IMR-90 (cell line): Measurements from ENCODE around the gene LSM14B. TPM values are rescaled to one million over a fixed set of nuclear protein-coding genes. Genes with fewer than 3 reads are reported as not detected.

ENCODE experiments used
- ATAC-seq: fragments of 200-7000 bp; cut with Tn5 transposase; 2 replicates; pipeline ENCODE4 v1.9.1; 2020; ENCODE audit warnings: low read depth, mild to moderate bottlenecking, moderate library complexity
- BruUV-seq: library from RNA; stranded (reverse); fragments of 400-500 nt; replicated peaks from 2 replicates; lab custom pipeline; 2021; lab: Mats Ljungman, UMichigan
- CTCF ChIA-PET: fragments of 300-600 bp; formaldehyde crosslinking; extraction: SDS; loops from one replicate; lab custom pipeline; 2021; ENCODE audit warnings: antibody characterized with exemption; lab: Yijun Ruan, JAX
- POLR2A ChIA-PET: fragments of 300-600 bp; sonication (Branson Sonifier 250); formaldehyde crosslinking; loops from one replicate; lab custom pipeline; 2022; ENCODE audit warnings: antibody characterized with exemption; ENCODE audit not compliant: unreplicated experiment; lab: Charles Lee
- DNase-seq: peaks from one replicate; pipeline ENCODE4 v3.0.0; 2013
- H2AFZ ChIP-seq: replicated peaks from 2 replicates; pipeline ENCODE3; 2013; ENCODE audit warnings: low read length, mild to moderate bottlenecking; ENCODE audit not compliant: poor library complexity
- H2AK5ac ChIP-seq: 2 replicates; pipeline ENCODE4 v1.6.1; 2013; ENCODE audit warnings: low read depth, low read length, inconsistent platforms
- H2AK9ac ChIP-seq: replicated peaks from 2 replicates; pipeline ENCODE3; 2013; ENCODE audit warnings: mild to moderate bottlenecking, low read depth, low read length, moderate library complexity; ENCODE audit not compliant: poor library complexity
- H2BK120ac ChIP-seq: 2 replicates; pipeline ENCODE4 v1.6.1; 2013; ENCODE audit warnings: low read depth, low read length, inconsistent platforms
- H2BK15ac ChIP-seq: 3 replicates; pipeline ENCODE4 v1.6.1; 2013; ENCODE audit warnings: low read depth, low read length, inconsistent platforms
- H2BK20ac ChIP-seq: 2 replicates; pipeline ENCODE4 v1.6.1; 2013; ENCODE audit warnings: low read depth, mild to moderate bottlenecking, inconsistent platforms, low read length, moderate library complexity
- H2BK5ac ChIP-seq: 2 replicates; pipeline ENCODE4 v1.6.1; 2013; ENCODE audit warnings: mild to moderate bottlenecking, low read depth, low read length, inconsistent platforms; ENCODE audit not compliant: poor library complexity, severe bottlenecking
- H3K14ac ChIP-seq: replicated peaks from 2 replicates; pipeline ENCODE4 v1.6.1; 2013; ENCODE audit warnings: low read depth, low read length, inconsistent platforms
- H3K18ac ChIP-seq: 2 replicates; pipeline ENCODE4 v1.6.1; 2013; ENCODE audit warnings: low read depth, low read length, control low read depth
- H3K23ac ChIP-seq: 2 replicates; pipeline ENCODE4 v1.6.1; 2013; ENCODE audit warnings: low read depth, low read length, inconsistent platforms
- H3K27ac ChIP-seq: 2 replicates; pipeline ENCODE4 v1.5.1; 2013; ENCODE audit warnings: mild to moderate bottlenecking, control low read depth, low read length; ENCODE audit not compliant: insufficient read depth
- H3K27me3 ChIP-seq: 2 replicates; pipeline ENCODE4 v1.6.1; 2013; ENCODE audit warnings: low read length; ENCODE audit not compliant: control insufficient read depth, insufficient read depth
- H3K36me3 ChIP-seq: 2 replicates; pipeline ENCODE4 v1.6.1; 2013; ENCODE audit warnings: low read length, mixed read lengths; ENCODE audit not compliant: control insufficient read depth, insufficient read depth
- H3K4ac ChIP-seq: 2 replicates; pipeline ENCODE4 v1.6.1; 2013; ENCODE audit warnings: low read depth, low read length, inconsistent platforms
- H3K4me1 ChIP-seq: 2 replicates; pipeline ENCODE4 v1.6.1; 2013; ENCODE audit warnings: low read length, mixed read lengths; ENCODE audit not compliant: control insufficient read depth, insufficient read depth
- H3K4me2 ChIP-seq: 2 replicates; pipeline ENCODE4 v1.6.1; 2013; ENCODE audit warnings: low read depth, mild to moderate bottlenecking, control low read depth, low read length, moderate library complexity
- H3K4me3 ChIP-seq: 2 replicates; pipeline ENCODE4 v1.5.1; 2013; ENCODE audit warnings: low read depth, mild to moderate bottlenecking, control low read depth, low read length, moderate library complexity; ENCODE audit not compliant: insufficient read depth
- H3K56ac ChIP-seq: 2 replicates; pipeline ENCODE4 v1.6.1; 2013; ENCODE audit warnings: low read length, inconsistent platforms; ENCODE audit not compliant: insufficient read depth; ENCODE audit errors: extremely low read depth
- H3K79me1 ChIP-seq, 2 experiments: 2 replicates each; pipeline ENCODE4 v1.6.1; 2013; ENCODE audit warnings: low read length in 2 of 2, inconsistent platforms in 1 of 2, low read depth in 1 of 2
- H3K9ac ChIP-seq: 2 replicates; pipeline ENCODE4 v1.6.1; 2013; ENCODE audit warnings: low read depth, low read length, control low read depth
- H3K9me1 ChIP-seq: 2 replicates; pipeline ENCODE4 v1.6.1; 2013; ENCODE audit warnings: low read length, inconsistent platforms; ENCODE audit not compliant: insufficient read depth
- H3K9me3 ChIP-seq: 2 replicates; pipeline ENCODE4 v1.6.1; 2013; ENCODE audit warnings: low read length; ENCODE audit not compliant: control insufficient read depth, insufficient read depth
- H4K20me1 ChIP-seq: 2 replicates; pipeline ENCODE4 v1.6.1; 2013; ENCODE audit warnings: low read length, inconsistent platforms; ENCODE audit not compliant: insufficient read depth
- H4K5ac ChIP-seq: 2 replicates; pipeline ENCODE4 v1.6.1; 2013; ENCODE audit warnings: mild to moderate bottlenecking, low read depth, low read length, control low read depth
- H4K8ac ChIP-seq, 2 experiments: 2 replicates each; pipeline ENCODE4 v1.6.1; 2013; ENCODE audit warnings: low read depth in 2 of 2, low read length in 2 of 2, control low read depth in 1 of 2, inconsistent platforms in 1 of 2
- H4K91ac ChIP-seq: 2 replicates; pipeline ENCODE4 v1.6.1; 2013; ENCODE audit warnings: low read depth, low read length, inconsistent platforms; ENCODE audit not compliant: insufficient read depth
- BHLHE40 ChIP-seq: fragments of 150-350 bp; IDR thresholded peaks from 2 replicates; pipeline ENCODE4 v1.6.1; 2016; ENCODE audit warnings: mild to moderate bottlenecking, low read depth, low read length
- CEBPB ChIP-seq: IDR thresholded peaks from 2 replicates; pipeline ENCODE4 v1.6.1; 2012; ENCODE audit warnings: low read depth, low read length, improper control_type of control experiment
- CHD1 ChIP-seq: IDR thresholded peaks from 2 replicates; pipeline ENCODE4 v1.6.1; 2012; ENCODE audit warnings: low read depth, low read length, improper control_type of control experiment
- FOS ChIP-seq: fragments of 150-350 bp; IDR thresholded peaks from 2 replicates; pipeline ENCODE4 v1.6.1; 2016; ENCODE audit warnings: low read depth, low read length
- MAZ ChIP-seq: IDR thresholded peaks from 2 replicates; pipeline ENCODE4 v1.6.1; 2012; ENCODE audit warnings: low read depth, mild to moderate bottlenecking, low read length, improper control_type of control experiment, moderate library complexity, borderline replicate concordance
- MXI1 ChIP-seq: IDR thresholded peaks from 2 replicates; pipeline ENCODE4 v1.6.1; 2012; ENCODE audit warnings: low read depth, mild to moderate bottlenecking, low read length, moderate library complexity, borderline replicate concordance
- NFE2L2 ChIP-seq: fragments of 150-350 bp; IDR thresholded peaks from 2 replicates; pipeline ENCODE4 v1.6.1; 2016; ENCODE audit warnings: low read depth, mild to moderate bottlenecking, low read length
- RAD21 ChIP-seq: IDR thresholded peaks from 2 replicates; pipeline ENCODE4 v1.6.1; 2012; ENCODE audit warnings: low read length, improper control_type of control experiment
- RCOR1 ChIP-seq: IDR thresholded peaks from 2 replicates; pipeline ENCODE4 v1.6.1; 2012; ENCODE audit warnings: mild to moderate bottlenecking, low read length, improper control_type of control experiment; ENCODE audit not compliant: insufficient replicate concordance
- USF2 ChIP-seq: fragments of 150-350 bp; IDR thresholded peaks from 2 replicates; pipeline ENCODE4 v1.6.1; 2017; ENCODE audit warnings: mild to moderate bottlenecking, antibody characterized with exemption, low read length, low read depth
- WGBS, 2 experiments: methylation state at CpG; one replicate each; pipeline versions ENCODE4 v1.1.5 to v1.1.7; 2013; ENCODE audit warnings: missing lambda C conversion rate in 2 of 2; ENCODE audit not compliant: insufficient read length in 1 of 2; ENCODE audit errors: extremely low coverage in 2 of 2; 5-methylcytosine and 5-hydroxymethylcytosine counted together
- dilution Hi-C: fragments of 300-500 bp; cut with HindIII; formaldehyde crosslinking; loops from one replicate; pipeline ENCODE4 v1.14.3; 2018; ENCODE audit warnings: low sequenced_read_pairs; ENCODE audit not compliant: unreplicated experiment
- in situ Hi-C: fragments of 300-500 bp; cut with MboI; formaldehyde crosslinking; loops from 3 replicates; pipeline ENCODE4 v1.14.3; 2019; ENCODE audit warnings: low sequenced_read_pairs, inconsistent platforms, mixed read lengths
- intact Hi-C: fragments of 100-400 bp; cut with micrococcal nuclease; formaldehyde crosslinking; loops from 2 replicates; pipeline ENCODE4 v1.10.0; 2022
- polyA plus RNA-seq, 3 experiments: library from polyadenylated mRNA; depleted of rRNA; stranded (reverse); fragments of >200 nt; gene quantifications; 2 replicates each; pipeline ENCODE4 v1.2.3, GENCODE V29; 2012; ENCODE audit warnings: low replicate concordance in 1 of 3
- total RNA-seq: library from RNA; depleted of rRNA; stranded (reverse); fragments of >200 nt; gene quantifications from 2 replicates; pipeline ENCODE4 v1.2.3, GENCODE V29; 2012
- TF ChIP-seq, protein P1 (sequence below): conservative IDR thresholded peaks from 2 replicates; pipeline ENCODE4 v1.5.1; 2012; ENCODE audit warnings: mild to moderate bottlenecking, low read depth, low read length, improper control_type of control experiment

Gene LSM14B
- total and polyA plus RNA-seq, 2 of the 4 experiments (the other 2 are of a cell fraction), result 23.7 to 41.1 TPM

- intact Hi-C loops, result no loop called here
- Histone ChIP-seq H3K79me1 (peaks cover 2 to 6% of the 10 kb centered on the region in 2 experiments; a peak in 2 of 4 replicates), H2BK5ac (no peak overlapping the region), H2BK20ac (no peak overlapping the region), H3K9me3 (no peaks in the 10 kb centered on the region), H2BK120ac (no peak overlapping the region), H3K36me3 (peaks cover 36% of the 10 kb centered on the region), H4K91ac (no peak overlapping the region), H2AK5ac (no peak overlapping the region), H3K56ac (no peak overlapping the region), H4K5ac (no peak overlapping the region), H3K23ac (no peak overlapping the region), H3K27ac (no peak overlapping the region), H3K4me3 (no peak overlapping the region), H4K20me1 (no peaks in the 10 kb centered on the region), H2BK15ac (no peak overlapping the region), H4K8ac (no peak overlapping the region), H3K14ac (no peak overlapping the region), H2AK9ac (no peak overlapping the region), H2AFZ (no peak overlapping the region), H3K4me1 (no peaks in the 10 kb centered on the region; the same call in 1 of the 2 replicates), H3K4me2 (no peak overlapping the region), H3K27me3 (no peaks in the 10 kb centered on the region), H3K4ac (no peak overlapping the region), H3K9ac (no peak overlapping the region), H3K9me1 (0 out of 2 replicates have a peak, but pooled peaks cover 5% of the 10 kb centered on the region), H3K18ac (no peak overlapping the region)
- ATAC-seq (no peak), DNase-seq (no peak)
- BruUV-seq, result no TSS peak
- ChIA-PET POLR2A (no interaction called here), CTCF (no interaction called here)
- dilution Hi-C loops, result no loop called here
- 100% methylated on average over 4 of the region's 9 CpGs; no CpG with 5 or more reads in 1 of the 2 experiments for WGBS, 2 experiments
- in situ Hi-C loops, result no loop called here
- TF ChIP-seq MXI1 (no peak), BHLHE40 (no peak), RAD21 (no peak), CHD1 (no peak), CEBPB (no peak), RCOR1 (no peak), MAZ (no peak), NFE2L2 (no peak), FOS (no peak), USF2 (no peak)
- TF ChIP-seq, protein P1, sequence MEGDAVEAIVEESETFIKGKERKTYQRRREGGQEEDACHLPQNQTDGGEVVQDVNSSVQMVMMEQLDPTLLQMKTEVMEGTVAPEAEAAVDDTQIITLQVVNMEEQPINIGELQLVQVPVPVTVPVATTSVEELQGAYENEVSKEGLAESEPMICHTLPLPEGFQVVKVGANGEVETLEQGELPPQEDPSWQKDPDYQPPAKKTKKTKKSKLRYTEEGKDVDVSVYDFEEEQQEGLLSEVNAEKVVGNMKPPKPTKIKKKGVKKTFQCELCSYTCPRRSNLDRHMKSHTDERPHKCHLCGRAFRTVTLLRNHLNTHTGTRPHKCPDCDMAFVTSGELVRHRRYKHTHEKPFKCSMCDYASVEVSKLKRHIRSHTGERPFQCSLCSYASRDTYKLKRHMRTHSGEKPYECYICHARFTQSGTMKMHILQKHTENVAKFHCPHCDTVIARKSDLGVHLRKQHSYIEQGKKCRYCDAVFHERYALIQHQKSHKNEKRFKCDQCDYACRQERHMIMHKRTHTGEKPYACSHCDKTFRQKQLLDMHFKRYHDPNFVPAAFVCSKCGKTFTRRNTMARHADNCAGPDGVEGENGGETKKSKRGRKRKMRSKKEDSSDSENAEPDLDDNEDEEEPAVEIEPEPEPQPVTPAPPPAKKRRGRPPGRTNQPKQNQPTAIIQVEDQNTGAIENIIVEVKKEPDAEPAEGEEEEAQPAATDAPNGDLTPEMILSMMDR, result no peak
These were observed 48.3 kb downstream of the LSM14B start for GRCh38 chr20:62170536-62170935.
